IPS-15b (cell line): ENCODE data around the gene ELK3.

Experiments used
- H3K27me3 ChIP-seq: one replicate; pipeline ENCODE4 v1.6.1; 2013; ENCODE audit warnings: low read length; ENCODE audit not compliant: control insufficient read depth, insufficient read depth
- H3K36me3 ChIP-seq: one replicate; pipeline ENCODE4 v1.6.1; 2013; ENCODE audit warnings: low read length; ENCODE audit not compliant: control insufficient read depth, insufficient read depth
- H3K4me1 ChIP-seq: one replicate; pipeline ENCODE4 v1.6.1; 2013; ENCODE audit warnings: mild to moderate bottlenecking, low read length; ENCODE audit not compliant: control insufficient read depth, insufficient read depth
- H3K4me3 ChIP-seq: one replicate; pipeline ENCODE4 v1.5.1; 2013; ENCODE audit warnings: low read depth, low read length
- H3K9ac ChIP-seq: one replicate; pipeline ENCODE4 v1.6.1; 2013; ENCODE audit warnings: low read depth, mild to moderate bottlenecking, low read length
- H3K9me3 ChIP-seq: one replicate; pipeline ENCODE4 v1.6.1; 2013; ENCODE audit warnings: mild to moderate bottlenecking, low read length; ENCODE audit not compliant: control insufficient read depth, insufficient read depth

ELK3 gene

DNA sequence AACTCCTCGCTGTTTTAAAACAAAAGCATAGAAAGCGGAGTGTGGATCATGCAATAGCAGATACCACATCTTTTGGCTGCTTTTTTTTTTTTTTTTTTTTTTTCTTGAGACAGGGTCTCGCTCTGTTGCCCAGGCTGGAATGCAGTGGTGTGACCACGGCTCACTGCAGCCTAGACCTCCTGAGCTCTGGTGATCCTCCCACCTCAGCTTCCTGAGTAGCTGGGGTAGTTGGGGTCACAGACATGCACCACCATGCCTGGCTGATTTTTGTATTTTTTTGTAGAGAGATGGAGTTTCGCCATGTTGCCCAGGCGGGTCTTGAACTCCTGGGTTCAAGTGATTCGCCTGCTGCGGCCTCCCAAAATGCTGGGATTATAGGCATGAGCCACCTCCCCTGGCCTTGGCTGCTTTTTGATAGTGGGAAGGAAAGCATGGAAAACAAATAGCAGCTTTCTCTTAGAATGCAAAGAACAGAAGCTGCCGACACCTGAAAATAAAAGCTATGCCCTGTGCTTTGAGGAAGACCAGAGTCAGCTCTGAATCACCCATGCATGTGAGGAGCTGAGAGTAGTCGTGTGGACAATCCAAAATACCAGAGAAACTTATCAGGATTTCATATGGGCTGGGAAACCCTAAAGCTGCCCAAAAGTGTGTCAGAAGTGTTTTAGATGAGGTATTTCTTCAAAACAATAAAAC, 3.6 kb upstream of the ELK3 start:
- no peaks in the 10 kb centered on the region for H3K9me3 ChIP-seq
- H3K9ac ChIP-seq = no peak overlapping the region
- H3K4me1 ChIP-seq = no peaks in the 10 kb centered on the region
- no peaks in the 10 kb centered on the region for H3K36me3 ChIP-seq
- peaks cover 11% of the 10 kb centered on the region for H3K27me3 ChIP-seq
- no peak overlapping the region for H3K4me3 ChIP-seq

DNA sequence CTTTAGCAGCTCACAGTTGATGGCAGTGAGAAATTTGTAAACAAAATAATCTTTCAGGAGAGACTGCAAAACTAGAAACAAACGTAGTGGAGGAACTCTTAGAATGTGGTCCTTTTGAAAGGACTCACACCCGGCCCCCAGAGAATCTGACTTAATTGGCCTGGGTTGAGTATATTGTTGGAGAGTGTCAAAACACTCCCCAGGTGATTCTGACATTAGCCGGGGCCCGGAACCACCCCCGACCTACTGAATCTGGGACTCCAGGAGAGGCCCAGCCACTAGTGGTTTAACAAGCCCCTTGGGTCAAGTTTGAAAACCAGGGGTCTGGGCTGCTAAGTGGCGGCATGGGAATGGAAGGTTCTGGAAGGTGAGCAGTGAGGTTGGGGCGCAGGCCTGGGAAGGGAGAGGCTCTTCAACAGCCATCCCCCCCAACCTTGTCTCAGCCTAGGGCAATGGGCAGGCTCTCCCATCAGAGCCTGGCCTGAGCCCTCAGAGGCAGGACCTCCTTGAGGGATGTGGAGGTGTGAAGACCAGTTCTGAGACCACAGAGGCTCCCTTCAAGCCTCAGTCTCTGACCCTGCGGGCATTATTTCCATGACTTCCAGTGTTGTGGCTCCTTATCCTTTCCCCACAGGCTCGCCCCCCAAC, 1.1 kb upstream of the ELK3 start:
- Histone ChIP-seq H3K9me3 (no peaks in the 10 kb centered on the region), H3K9ac (no peak overlapping the region), H3K36me3 (no peaks in the 10 kb centered on the region), H3K4me3 (peak overlapping the region; percentile 70), H3K4me1 (peaks cover 2% of the 10 kb centered on the region), H3K27me3 (peaks cover 11% of the 10 kb centered on the region)

DNA sequence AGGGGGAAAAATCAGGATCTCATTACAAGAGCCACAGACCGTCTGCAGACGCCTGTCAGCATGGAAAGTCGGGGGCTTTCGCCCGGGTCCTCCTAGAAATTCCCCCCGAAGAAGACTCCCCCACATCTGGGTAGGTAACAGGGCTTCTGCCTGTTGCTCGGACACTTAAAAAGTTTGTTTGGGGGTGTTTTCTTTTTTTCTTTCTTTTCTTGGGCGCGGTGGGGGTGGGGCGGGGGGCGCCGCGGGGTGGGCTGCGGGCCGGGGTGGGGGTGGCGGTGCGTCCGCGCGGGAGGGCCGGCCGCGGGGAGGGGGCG, 358 bp downstream of the ELK3 start:
- Histone ChIP-seq H3K4me1 (peaks cover 2% of the 10 kb centered on the region), H3K4me3 (peak overlapping the region; percentile 85), H3K9me3 (no peaks in the 10 kb centered on the region), H3K36me3 (no peaks in the 10 kb centered on the region), H3K27me3 (peaks cover 11% of the 10 kb centered on the region), H3K9ac (no peak overlapping the region)

DNA sequence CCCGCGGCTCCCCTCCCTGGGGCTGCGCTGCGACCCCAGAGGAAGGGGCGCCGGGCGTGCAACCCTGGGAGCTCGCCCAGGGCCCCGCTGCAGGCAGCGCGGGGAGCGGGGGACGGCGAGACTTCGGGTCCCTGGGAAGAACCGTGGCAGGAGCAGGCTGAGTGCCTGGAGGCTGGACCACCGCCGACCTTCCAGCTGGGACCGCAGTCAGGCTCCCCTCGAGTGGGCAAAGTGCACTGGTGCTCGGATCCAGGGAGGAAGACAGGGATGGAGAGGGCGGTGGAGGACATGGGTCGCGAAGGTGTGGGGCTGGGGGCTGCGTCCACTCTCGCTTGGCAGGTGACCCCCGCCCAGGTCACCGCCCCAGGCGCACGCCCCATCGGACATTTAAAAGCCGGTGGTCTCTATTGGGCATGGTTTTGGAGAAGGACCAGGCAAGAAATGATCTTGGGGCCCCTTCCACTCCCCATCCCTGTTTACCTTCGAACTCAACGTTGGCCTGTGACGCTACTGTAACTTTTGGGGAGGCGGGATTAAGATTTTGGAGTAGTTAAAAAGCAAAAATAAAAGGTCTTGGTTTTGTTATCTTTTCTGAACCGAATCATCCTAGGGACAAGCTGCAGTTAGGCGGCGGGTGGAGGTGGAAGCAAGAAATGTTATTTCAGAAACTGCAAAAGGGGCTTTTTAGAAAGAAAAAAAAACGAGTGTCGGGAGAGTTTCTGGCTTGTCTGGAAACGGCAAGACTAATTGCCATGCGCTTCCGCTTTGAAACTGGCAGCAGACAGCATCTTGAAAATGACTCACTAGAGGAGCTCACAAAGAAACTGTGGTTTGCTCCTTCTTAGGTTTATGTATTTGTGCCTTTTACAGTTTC, 1.0 kb downstream of the ELK3 start:
- Histone ChIP-seq H3K4me3 (peak overlapping the region; percentile 85), H3K4me1 (peaks cover 2% of the 10 kb centered on the region), H3K27me3 (peaks cover 11% of the 10 kb centered on the region), H3K36me3 (no peaks in the 10 kb centered on the region), H3K9ac (peak overlapping the region; percentile 47), H3K9me3 (no peaks in the 10 kb centered on the region)

DNA sequence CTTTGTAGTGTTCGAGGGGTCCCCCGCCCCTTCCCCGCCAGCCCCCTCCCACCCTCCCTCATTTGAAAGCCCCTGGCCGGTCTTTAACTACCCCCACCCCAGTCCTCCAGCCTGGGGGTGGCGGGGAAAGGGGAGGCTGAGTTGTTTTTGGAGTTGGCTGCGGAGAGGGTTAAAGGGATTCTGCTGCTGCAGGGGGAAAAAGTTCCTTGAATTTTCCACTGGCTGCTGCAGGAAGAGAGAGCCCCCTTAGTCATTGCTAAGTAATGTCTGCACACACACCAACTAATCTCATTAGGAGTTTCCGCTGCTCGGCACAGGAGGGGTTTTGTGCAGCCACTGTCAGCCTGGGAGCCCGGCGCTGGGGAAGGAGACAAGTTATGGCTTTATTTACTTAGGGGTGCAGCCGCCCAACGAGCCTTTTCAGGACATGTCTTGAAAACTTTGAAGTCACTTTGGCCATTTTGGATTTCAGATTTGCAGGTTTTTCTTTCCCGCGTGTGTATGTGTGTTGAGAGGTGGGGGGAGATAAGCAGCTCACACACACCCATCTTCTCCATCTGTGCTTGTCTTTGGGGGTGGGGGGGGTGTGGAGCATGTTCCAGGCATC, 1.8 kb downstream of the ELK3 start:
- H3K36me3 ChIP-seq = no peaks in the 10 kb centered on the region
- H3K9me3 ChIP-seq = no peaks in the 10 kb centered on the region
- H3K4me3 ChIP-seq = peak overlapping the region; percentile 85
- H3K9ac ChIP-seq = peak overlapping the region; percentile 37
- H3K27me3 ChIP-seq = peaks cover 11% of the 10 kb centered on the region
- H3K4me1 ChIP-seq = peaks cover 2% of the 10 kb centered on the region

DNA sequence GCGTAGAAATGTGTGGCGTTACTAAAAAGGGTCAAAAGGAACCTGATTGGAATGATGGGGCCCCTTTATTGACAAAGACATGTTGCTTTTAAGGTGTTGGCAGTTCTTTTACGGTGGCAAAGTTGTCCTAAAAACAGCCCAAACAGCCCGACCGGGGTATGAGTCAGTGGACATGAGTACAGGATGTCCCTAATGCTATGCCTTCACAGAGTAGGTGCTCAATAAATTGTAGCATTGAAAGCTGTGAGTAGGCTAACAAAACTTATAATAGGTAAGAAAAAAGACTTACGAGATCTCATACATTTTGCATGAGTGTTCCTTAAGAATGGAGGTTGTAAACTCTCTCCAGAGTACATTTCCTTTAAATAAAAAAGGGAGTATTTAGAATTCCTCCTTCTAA, 2.6 kb downstream of the ELK3 start:
- Histone ChIP-seq H3K4me1 (peaks cover 2% of the 10 kb centered on the region), H3K27me3 (peaks cover 11% of the 10 kb centered on the region), H3K9me3 (no peaks in the 10 kb centered on the region), H3K36me3 (no peaks in the 10 kb centered on the region), H3K9ac (no peak overlapping the region), H3K4me3 (no peak overlapping the region)

DNA sequence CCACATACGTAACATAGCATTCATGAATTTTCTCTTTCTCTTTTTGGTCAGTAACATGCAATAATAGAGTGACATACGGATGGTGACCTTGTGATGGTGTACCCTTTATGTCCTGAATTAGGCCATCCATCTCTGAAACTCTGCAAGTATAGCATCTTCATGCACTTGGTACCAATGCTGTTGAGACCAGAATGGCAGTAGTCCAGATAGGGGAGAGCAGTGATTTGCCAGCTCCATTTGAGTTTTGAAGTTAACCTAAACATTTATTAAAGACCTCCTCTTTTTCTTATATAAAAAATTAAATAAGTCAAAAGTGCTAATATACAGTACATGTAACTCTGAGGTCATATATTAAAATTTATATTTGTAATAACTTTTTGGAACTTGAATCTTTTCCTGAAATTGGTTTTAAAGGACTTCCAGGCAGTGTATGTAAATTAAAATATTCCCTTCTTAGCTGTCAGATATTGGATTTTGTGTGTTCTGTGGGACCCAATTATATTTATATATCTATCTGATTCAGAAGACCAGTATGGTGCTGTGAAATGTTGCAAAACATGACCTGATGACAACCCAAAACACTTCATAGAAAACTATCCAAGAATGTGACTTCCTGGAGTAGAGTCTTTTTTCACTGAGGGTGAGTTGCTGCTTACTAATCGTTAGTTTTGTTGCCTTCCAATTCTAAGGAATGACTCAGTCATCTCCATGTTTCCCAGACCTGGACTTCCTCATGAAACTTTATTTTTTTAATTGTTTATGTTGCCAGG, 3.5 kb downstream of the ELK3 start:
- H3K36me3 ChIP-seq = no peaks in the 10 kb centered on the region
- no peak overlapping the region for H3K9ac ChIP-seq
- H3K4me1 ChIP-seq = peaks cover 2% of the 10 kb centered on the region
- peaks cover 11% of the 10 kb centered on the region for H3K27me3 ChIP-seq
- H3K9me3 ChIP-seq = no peaks in the 10 kb centered on the region
- H3K4me3 ChIP-seq = no peak overlapping the region

DNA sequence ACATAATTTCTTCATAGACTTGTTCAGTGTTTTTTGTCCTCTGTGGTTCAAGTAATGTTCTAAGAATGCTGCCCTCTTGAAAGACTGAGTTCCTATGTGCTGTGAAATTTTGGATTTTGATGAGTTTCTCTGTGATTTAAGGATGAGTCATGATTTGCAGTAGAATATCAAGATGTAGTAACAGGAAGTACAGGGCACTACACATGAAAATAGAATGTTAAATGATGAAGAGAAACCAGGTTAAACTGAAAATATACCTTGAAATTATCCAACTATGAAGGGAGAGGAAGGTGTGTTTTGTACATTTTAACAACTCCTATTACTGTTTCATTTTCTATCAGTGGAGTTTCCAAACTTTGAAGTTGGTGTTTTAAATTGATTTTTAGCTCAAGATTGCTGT, 4.8 kb downstream of the ELK3 start:
- no peak overlapping the region for H3K9ac ChIP-seq
- no peaks in the 10 kb centered on the region for H3K36me3 ChIP-seq

DNA sequence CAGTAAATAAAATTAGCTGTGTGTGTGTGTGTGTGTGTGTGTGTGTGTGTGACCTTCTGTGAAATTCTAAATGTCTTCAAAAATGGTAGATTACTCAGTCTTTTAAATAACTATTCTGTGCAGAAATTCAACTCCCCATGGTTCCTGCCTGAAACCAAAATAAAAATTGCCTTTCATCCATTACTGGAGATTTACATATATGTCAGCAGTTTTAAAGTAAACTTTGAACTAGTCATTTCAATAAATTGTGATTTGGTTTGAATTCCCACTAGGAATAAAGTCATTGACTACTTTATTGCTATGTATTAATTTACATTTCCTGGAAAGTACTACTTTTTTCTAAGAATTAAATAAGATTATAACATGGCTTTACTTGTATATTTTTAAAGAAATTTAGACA, 5.3 kb downstream of the ELK3 start:
- peaks cover 2% of the 10 kb centered on the region for H3K4me1 ChIP-seq
- H3K4me3 ChIP-seq = no peak overlapping the region
- H3K9me3 ChIP-seq = no peaks in the 10 kb centered on the region
- no peak overlapping the region for H3K9ac ChIP-seq
- no peaks in the 10 kb centered on the region for H3K36me3 ChIP-seq
- H3K27me3 ChIP-seq = peaks cover 4% of the 10 kb centered on the region

More for the DNA sequence above, 4.8 kb downstream of the ELK3 start:
- no peaks in the 10 kb centered on the region for H3K9me3 ChIP-seq
- H3K4me3 ChIP-seq = no peak overlapping the region
- peaks cover 2% of the 10 kb centered on the region for H3K4me1 ChIP-seq
- H3K27me3 ChIP-seq = peaks cover 4% of the 10 kb centered on the region

DNA sequence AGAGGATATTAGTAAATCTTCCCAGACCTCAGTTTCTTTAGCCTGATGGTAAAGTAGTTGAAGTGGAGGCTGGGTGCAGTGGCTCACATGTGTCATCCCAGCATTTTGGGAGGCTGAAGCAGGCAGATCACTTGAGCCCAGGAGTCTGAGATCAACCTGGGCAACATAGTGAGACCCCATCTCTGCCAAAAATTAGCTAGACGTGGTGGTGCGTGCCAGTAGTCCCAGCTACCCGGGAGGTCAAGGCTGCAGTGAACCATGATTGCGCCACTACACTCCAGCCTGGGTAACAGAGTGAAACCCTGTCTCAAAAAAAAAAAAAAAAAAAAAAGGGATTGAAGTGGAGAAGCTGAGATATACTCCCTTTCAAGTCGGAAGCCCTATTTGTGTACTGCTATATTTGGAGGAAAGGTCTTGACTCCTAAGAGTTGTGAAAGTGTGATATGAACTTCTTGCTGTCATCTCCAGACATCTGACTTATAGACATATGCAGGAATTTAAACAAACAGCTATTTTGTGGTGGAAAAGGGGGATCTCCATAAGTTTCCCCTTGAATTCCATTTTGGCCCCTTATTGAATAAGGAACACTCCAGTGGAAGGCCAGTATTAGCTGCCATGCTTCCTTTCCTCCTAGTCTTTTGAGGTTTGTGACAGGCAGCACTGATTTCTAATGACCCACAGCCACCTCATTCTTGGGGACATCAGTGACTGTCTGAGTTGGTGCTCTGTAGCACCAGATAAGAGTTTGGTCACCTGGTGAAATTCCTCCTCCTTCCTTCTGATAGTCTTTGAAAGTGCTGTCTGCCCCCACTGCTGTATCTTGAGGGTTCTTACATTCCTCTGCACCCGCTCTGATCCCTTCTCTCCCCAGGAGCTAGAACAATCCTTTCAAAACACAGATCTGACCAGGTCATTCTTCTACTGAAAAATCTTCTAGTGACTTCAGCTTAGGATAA, 7.4 kb downstream of the ELK3 start:
- H3K36me3 ChIP-seq = no peaks in the 10 kb centered on the region
- no peak overlapping the region for H3K9ac ChIP-seq
- H3K9me3 ChIP-seq = no peaks in the 10 kb centered on the region
- no peak overlapping the region for H3K4me3 ChIP-seq
- no peaks in the 10 kb centered on the region for H3K27me3 ChIP-seq
- no peaks in the 10 kb centered on the region for H3K4me1 ChIP-seq
